WTC11 (cell line): ENCODE data around the gene AMACR.

Source experiments
- CTCF ChIP-seq: fragments of 200-600 bp; IDR thresholded peaks from 2 replicates; pipeline ENCODE4 v1.8.0; 2022; ENCODE audit warnings: antibody characterized with exemption
- ELF4 ChIP-seq: sonication (generic); formaldehyde crosslinking; IDR thresholded peaks from 2 replicates; pipeline ENCODE4 v1.8.1; 2022; ENCODE audit warnings: low read depth, mild to moderate bottlenecking, moderate library complexity, missing genetic modification reagents
- MYBL2 ChIP-seq: sonication (generic); formaldehyde crosslinking; IDR thresholded peaks from 2 replicates; pipeline ENCODE4 v1.8.1; 2023; ENCODE audit warnings: mild to moderate bottlenecking, moderate library complexity, missing genetic modification reagents
- NR2C2 ChIP-seq: sonication (generic); formaldehyde crosslinking; IDR thresholded peaks from 2 replicates; pipeline ENCODE4 v1.8.0; 2022; ENCODE audit warnings: mild to moderate bottlenecking, missing genetic modification reagents
- RELA ChIP-seq: sonication (generic); formaldehyde crosslinking; IDR thresholded peaks from 2 replicates; pipeline ENCODE4 v1.8.1; 2022; ENCODE audit warnings: missing genetic modification reagents, mild to moderate bottlenecking, borderline replicate concordance
- TEAD4 ChIP-seq: sonication (generic); formaldehyde crosslinking; IDR thresholded peaks from 2 replicates; pipeline ENCODE4 v1.8.0; 2022; ENCODE audit warnings: mild to moderate bottlenecking, missing genetic modification reagents
- TF ChIP-seq, protein P1 (sequence below): sonication (generic); formaldehyde crosslinking; IDR thresholded peaks from 2 replicates; pipeline ENCODE4 v1.8.1; 2023; ENCODE audit warnings: mild to moderate bottlenecking, missing genetic modification reagents, moderate library complexity
- TF ChIP-seq, protein P2 (sequence below): sonication (generic); formaldehyde crosslinking; IDR thresholded peaks from 2 replicates; pipeline ENCODE4 v1.8.0; 2023; ENCODE audit warnings: missing genetic modification reagents
- TF ChIP-seq, protein P3 (sequence below): sonication (generic); formaldehyde crosslinking; IDR thresholded peaks from 2 replicates; pipeline ENCODE4 v1.8.1; 2023; ENCODE audit warnings: mild to moderate bottlenecking, missing genetic modification reagents, borderline replicate concordance
- TF ChIP-seq, protein P4 (sequence below): sonication (generic); formaldehyde crosslinking; IDR thresholded peaks from 2 replicates; pipeline ENCODE4 v1.8.0; 2022; ENCODE audit warnings: mild to moderate bottlenecking, missing genetic modification reagents
- TF ChIP-seq, protein P5 (sequence below): sonication (generic); formaldehyde crosslinking; conservative IDR thresholded peaks from 2 replicates; pipeline ENCODE4 v1.8.1; 2022; ENCODE audit warnings: mild to moderate bottlenecking, missing genetic modification reagents

- TF ChIP-seq ELF4 (CRISPR knock-in tag) (no peak), NR2C2 (CRISPR knock-in tag) (no peak), CTCF (no peak), MYBL2 (no peak), RELA (no peak), TEAD4 (no peak)
- TF ChIP-seq, protein P1, sequence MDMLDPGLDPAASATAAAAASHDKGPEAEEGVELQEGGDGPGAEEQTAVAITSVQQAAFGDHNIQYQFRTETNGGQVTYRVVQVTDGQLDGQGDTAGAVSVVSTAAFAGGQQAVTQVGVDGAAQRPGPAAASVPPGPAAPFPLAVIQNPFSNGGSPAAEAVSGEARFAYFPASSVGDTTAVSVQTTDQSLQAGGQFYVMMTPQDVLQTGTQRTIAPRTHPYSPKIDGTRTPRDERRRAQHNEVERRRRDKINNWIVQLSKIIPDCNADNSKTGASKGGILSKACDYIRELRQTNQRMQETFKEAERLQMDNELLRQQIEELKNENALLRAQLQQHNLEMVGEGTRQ (CRISPR knock-in tag) = no peak
- TF ChIP-seq, protein P2, sequence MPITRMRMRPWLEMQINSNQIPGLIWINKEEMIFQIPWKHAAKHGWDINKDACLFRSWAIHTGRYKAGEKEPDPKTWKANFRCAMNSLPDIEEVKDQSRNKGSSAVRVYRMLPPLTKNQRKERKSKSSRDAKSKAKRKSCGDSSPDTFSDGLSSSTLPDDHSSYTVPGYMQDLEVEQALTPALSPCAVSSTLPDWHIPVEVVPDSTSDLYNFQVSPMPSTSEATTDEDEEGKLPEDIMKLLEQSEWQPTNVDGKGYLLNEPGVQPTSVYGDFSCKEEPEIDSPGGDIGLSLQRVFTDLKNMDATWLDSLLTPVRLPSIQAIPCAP (CRISPR knock-in tag) = no peak
- TF ChIP-seq, protein P3, sequence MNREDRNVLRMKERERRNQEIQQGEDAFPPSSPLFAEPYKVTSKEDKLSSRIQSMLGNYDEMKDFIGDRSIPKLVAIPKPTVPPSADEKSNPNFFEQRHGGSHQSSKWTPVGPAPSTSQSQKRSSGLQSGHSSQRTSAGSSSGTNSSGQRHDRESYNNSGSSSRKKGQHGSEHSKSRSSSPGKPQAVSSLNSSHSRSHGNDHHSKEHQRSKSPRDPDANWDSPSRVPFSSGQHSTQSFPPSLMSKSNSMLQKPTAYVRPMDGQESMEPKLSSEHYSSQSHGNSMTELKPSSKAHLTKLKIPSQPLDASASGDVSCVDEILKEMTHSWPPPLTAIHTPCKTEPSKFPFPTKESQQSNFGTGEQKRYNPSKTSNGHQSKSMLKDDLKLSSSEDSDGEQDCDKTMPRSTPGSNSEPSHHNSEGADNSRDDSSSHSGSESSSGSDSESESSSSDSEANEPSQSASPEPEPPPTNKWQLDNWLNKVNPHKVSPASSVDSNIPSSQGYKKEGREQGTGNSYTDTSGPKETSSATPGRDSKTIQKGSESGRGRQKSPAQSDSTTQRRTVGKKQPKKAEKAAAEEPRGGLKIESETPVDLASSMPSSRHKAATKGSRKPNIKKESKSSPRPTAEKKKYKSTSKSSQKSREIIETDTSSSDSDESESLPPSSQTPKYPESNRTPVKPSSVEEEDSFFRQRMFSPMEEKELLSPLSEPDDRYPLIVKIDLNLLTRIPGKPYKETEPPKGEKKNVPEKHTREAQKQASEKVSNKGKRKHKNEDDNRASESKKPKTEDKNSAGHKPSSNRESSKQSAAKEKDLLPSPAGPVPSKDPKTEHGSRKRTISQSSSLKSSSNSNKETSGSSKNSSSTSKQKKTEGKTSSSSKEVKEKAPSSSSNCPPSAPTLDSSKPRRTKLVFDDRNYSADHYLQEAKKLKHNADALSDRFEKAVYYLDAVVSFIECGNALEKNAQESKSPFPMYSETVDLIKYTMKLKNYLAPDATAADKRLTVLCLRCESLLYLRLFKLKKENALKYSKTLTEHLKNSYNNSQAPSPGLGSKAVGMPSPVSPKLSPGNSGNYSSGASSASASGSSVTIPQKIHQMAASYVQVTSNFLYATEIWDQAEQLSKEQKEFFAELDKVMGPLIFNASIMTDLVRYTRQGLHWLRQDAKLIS = no peak
- TF ChIP-seq, protein P4, sequence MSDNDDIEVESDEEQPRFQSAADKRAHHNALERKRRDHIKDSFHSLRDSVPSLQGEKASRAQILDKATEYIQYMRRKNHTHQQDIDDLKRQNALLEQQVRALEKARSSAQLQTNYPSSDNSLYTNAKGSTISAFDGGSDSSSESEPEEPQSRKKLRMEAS (CRISPR knock-in tag) = no peak
- TF ChIP-seq, protein P5, sequence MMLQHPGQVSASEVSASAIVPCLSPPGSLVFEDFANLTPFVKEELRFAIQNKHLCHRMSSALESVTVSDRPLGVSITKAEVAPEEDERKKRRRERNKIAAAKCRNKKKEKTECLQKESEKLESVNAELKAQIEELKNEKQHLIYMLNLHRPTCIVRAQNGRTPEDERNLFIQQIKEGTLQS (CRISPR knock-in tag) = no peak
These were observed 15.0 kb downstream of the AMACR start for GRCh38 chr5:33992864-33993263.
